HG02759 (cell line): ENCODE measurements around the gene THADA.

ENCODE experiments used
- ATAC-seq: cut with Tn5 transposase; IDR thresholded peaks from one replicate; pipeline ENCODE4 v1.9.1; 2021; ENCODE audit warnings: mild to moderate bottlenecking, moderate library complexity; ENCODE audit not compliant: unreplicated experiment

The THADA gene

DNA sequence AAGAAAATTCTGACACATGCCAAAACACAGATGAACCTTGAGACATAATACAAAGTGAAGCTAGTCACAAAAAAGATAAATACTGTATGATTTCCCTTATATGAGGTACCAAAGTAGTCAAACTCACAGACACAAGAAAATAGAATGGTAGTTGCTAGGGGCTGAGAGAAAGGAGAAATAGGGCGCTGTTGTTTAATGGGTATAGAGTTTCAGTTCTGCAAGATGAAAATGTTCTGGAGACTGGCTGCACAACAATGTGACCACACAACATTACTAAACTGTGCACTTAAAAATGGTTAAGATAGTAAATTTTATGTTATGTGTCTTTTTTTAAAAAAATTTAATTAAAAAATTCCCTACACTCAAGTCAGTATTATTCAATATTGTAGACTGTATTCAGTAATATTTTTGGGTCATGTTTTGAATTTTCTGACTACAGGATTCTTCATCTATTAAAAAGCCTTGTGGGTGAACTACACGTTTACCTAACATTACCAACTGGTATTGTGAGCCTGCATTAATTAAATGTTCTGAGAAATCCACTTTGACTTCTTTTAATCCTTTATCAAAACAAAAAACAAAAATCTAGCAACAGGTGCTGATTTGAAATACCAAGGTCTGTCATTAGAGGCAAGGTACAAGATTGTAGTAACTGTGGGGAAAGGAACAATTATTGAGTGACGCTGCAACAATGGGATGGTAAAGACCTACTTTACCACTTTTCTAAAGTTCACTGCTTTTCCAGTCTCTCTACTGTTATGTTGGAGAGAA, 228.6 kb downstream of the THADA start:
- no peak for ATAC-seq

DNA sequence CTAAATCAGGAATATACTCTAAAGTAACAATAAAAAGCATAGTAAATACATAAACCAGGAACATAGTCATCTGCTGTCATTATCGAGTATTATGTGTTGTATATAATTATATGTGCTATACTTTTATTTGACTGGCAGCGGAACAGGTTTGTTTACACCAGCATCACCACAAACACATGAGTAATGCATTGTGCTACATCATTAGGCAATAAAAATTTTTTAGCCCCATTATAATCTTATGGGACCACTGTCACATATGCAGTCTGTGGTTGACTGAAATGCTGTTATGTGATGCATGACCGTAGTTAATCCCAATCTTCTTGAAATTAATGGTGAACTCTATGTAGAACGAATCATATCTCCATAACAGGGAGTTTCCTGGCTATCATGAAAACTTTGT, 232.7 kb downstream of the THADA start:
- no peak for ATAC-seq

DNA sequence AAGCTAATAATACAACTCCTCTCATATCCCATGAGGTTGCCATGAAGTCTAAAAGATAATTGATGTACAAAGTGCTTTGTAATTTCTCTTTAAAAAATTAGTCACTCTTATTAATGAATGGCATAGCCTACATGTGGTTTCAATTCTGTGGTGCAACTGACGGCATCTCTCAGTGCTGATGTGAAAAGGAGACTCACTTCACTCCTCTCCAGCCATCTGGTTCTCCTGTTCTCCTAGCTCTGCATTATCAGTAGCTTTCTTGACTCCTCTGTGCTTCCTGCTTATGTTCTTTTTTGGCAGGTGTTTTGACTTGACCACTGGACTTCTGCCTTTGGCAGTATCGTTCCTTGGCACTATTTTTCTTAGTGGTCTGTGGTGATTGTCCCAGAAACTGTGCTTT, 234.6 kb downstream of the THADA start:
- no peak for ATAC-seq

DNA sequence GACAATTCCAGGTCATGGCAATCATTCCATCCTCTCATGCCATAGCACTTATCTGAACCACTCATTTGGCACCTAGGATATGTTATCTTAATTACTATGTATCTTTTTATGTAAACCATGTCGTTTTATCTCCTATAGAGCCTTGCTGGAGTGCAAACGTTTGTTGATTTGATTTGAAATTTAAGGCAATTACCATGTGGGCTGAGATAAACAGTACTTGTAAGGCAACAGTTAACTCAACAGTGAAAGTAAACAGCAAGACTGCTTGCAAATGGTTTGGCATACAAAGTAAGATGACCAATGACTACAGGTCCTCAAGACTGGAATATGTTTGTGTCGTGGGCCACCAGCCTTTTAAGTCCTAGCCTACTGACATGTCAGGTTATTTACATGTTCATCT, 235.7 kb downstream of the THADA start:
- ATAC-seq, result no peak

DNA sequence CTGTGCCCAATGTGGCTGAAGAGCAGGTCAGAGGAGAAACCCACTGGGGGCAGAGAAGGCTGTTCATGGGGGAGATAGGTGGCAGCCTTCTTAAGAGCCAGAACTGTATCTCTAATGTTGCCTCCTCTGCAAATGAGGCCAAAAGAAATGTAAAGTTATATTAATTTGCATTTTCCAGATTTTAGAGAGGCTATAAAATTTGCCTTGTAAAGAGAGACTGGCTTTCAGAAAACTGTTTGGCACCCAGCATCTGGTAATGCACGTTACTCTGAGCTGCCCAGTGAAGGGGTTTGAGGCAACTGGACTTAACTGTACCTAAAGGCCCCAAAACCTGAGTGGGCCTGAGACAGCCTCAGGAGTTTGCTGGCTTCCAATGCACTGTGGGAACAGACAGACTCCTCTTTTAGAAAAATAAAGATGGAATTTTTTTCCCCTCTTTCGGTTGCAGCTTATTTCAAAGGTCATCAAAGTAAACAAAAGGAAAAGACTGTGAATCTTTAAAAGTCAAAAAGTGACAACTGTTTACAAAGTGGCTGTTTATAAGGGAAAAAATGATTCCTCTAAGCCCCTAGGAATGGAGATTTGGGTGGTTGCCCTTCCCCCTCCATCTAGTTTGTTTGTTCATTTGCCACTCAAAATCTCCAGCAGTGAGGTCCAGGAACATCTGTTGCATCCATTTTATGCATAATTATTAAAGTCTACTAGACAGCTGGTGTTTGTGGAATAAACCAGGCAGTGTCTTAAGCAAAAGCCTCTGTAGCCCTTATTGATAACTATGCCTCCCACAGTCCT, 237.2 kb downstream of the THADA start:
- no peak for ATAC-seq

DNA sequence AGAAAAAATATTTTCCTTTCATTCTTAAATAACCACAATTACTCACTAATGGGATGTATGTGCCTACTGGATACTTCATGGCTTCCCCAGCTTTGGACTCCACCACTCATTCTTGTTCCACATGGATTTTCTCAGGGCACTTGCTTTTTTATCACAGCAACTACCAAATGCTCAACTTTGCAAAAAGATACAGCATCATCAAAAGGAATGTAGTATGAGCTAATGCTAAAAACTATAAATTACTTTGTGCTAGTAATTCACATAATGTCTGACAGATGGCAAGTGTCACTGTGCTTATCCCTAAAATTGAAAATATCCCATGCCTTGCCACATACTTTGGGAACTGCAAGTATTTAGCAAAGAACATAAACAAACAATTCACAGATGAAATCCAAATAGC, 239.1 kb downstream of the THADA start:
- no peak for ATAC-seq

DNA sequence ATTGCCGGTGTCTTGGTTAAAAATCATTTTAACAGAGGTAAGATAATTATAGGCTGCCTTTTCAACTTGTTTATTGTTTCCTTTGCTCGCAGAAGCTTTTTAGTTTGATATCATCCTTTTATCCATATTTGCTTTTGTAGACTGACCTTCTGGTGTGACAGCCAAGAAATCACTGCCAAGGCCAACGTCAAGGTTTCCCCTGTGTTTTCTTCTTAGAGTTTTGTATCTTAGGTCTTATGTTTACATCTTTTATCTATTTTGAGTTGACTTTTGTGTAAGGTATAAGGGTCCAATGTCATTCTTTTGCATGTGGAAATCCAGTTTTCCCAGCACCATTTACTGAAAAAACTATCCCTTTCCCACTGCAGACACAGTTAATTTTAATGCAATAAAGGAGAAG, 240.4 kb downstream of the THADA start:
- ATAC-seq, result no peak

DNA sequence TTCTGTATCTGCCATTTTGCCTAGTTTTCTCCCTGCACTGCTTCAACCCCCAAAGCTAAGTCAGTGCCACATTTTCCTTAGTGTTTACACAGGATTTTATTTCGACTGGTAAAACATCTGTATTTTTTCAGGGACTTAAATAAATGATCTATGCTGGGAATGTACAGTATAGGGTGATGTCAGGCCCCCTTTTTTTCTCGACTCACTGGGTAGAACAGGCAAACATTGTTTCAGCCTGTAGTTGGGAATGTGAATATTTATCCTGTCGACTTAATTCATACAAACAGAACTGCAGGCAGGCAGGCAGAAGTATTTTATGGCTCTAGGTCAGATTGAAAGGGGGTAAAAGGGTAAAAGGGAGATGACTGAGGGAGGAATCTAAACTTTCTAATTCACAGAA, 245.9 kb downstream of the THADA start:
- ATAC-seq, result no peak

DNA sequence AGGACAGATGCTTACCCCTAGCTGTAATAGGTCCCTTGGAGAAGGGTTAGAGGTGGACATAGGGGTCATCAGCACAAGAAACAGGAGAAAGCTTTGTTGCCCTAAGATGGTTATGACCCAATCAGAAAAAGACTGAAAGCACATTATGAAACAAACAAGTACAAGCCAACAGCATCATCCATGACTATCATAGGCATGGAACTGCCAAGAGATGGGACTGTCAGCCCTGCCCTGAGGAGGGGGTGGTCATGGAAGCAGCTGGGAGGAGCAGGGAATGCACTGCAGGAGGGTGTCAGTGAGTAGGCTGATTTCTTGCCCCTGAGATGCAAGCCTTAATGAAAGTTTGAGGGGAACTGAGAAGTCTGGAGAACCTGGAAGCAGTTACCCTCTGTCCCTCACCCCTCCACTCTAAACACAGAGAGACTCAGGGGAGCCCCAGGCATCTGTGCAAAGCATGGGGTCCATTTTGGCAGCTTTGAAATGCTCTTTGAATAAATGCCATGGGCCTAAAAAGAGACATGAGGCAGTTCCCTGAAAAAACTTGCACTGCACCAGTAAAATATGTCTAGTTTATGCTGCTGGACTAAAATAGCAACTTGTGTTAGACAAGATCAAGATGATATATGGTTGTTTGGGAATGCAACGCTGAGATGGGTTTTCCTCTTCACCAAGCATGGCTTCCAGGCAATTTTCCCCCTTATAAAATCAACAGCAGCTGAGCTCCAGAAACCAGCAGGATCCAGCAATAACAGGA, 246.8 kb downstream of the THADA start:
- no peak for ATAC-seq

DNA sequence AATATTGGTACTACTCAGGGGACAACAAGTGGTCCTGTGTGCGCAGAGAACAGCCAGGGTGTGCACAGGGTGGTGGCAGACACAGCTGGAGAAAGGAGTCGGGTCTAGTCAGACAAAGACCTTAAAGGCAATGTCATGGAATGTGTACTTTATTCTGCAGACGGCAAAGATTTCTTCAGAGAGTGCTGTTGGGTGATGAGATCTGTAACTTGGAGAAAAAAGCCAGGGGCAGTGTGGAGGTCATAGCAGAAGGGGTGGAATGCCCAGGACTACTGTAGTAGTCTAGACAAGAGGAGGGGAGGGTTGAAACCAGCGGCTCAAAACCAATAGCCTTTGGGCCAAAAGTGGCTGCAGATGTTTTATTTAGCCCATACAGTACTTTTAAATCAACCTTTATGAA, 248.1 kb downstream of the THADA start:
- ATAC-seq, result no peak

DNA sequence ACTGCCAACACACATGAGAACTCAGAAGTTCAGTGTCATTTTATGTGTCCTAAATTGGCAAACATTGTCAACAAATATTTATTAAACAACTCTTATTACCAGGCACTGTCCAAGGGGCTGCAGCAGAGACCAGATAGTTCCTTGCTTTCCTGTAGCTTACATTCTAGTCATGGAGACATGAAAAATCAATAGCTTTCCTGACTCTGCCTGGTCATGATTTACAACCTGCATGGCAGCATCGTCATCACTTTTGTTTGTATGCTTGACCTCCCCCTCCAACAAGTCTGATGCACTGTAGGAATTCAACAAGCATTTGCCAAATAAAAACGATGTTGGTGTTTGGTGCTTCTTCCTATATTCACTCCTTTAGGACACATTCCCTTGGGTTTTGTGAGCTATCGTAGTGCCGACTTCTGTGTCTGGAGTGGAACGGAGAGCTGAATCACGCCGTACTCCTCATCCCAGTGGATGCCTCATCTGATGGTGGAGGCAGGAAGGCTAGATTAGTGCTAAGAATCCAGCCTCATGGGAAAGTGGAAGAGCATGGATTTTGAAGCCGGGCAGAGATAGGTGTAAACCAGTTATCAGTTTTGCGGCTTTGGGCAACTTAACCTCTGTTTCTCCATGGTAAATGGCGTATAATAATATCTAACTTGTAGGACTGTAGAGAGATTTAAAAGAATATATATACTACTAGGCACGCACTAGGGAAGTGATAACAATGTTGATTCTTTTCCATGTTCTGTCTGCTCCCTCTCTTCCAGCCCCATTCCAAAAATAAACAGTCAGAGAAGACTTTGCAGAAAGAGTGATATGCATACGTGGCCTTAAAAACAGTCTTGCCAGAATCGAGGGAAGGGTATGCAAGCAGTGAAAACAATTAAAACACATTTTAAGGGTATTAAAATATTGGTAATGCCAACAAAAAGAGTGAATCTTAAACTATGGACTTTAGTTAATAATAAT, 249.0 kb downstream of the THADA start:
- no peak for ATAC-seq

DNA sequence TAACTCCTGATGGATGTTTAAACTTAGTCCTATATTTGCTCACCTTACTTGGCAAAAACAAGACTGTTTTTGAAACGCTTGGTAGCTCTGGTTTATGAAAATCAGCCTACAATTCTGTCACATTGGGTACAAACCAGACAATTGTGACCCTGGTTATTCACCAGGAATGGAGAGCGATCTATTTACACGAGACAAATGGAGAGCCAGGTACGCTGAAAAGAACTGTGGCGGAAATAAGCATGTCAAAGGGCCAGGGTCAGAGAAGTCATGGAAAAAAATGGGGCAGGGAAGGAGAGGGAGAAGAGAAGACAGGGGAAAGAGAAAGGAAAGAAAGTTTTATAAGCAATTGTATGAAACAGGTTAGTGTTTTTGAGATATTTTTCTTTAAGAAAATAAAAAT, 250.0 kb downstream of the THADA start:
- ATAC-seq, result no peak

DNA sequence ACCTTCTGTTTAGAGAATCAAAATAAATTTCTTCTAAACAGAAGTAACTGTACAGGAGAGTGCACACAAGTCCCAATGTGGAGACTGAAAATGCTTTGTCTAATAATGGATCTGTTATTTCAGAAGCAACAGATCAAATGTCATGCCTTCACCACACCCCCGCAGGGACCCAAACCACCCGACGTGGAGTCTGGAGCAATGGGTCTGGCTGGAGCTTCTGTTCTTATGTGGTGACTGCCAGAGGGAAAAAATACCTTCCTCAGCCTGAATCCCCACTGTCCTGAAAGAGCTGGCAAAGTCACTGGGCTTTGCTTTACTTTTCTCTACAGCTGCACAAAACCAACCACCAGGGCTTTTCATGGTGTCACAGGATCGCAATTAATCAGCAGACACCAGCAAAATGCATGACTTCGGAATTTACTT, 250.4 kb downstream of the THADA start:
- no peak for ATAC-seq

DNA sequence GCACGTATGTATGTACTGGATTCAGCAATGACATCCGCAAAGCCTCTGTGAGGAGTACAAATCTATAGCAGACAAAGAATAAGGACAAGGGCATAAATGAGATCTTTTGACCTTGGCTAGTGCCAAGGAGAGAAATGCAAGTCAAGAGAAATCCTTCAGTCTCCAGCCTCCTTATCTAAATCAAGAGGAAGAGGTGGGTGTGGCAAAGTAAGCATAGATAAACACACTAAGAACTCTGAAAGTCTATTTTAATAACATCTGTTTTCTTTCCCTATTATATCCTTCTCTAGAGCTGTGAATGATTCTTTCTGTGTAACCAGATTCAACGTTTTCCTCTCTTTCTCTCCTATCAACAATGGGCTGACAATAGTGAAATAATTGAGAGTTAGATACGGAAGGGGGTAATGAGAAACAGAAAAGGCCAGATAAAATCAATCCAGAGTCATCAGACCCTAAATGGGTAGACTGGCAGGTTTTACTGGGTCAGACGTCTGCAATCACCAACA, 250.9 kb downstream of the THADA start:
- no peak for ATAC-seq

DNA sequence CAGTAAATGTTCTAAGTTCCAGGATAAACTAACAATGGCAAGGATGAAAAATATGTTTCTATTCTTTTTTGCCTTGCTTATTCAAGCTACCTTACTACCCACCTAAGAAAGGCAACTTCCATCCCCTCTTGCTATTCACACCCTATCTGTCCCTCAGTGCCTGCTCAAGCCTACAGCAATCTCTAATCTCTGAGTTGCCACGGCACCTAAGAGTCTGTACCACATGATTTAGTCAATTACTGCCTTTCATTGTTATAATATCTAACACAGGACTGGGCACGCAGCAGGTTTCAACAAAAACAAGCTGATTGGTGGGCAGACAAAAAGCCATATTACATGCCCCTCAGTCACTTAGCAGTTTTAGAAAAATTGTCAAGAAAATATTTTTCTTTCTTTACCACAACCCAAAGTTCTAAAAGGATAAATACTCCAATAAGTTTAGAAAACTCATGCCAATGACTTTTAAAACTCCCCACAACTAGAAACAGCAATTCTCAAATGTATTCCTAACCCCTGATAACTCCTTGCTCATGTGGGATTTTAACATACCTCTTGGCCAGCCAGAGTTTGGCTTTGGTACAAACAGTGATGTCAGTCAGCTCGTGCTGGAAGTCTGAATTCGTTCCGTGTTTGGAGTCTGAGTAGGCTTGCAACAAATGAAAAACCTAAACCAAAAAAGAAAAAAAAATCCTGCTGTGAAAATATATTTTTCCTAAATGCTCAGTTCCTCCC, 252.1 kb downstream of the THADA start:
- ATAC-seq, result no peak

DNA sequence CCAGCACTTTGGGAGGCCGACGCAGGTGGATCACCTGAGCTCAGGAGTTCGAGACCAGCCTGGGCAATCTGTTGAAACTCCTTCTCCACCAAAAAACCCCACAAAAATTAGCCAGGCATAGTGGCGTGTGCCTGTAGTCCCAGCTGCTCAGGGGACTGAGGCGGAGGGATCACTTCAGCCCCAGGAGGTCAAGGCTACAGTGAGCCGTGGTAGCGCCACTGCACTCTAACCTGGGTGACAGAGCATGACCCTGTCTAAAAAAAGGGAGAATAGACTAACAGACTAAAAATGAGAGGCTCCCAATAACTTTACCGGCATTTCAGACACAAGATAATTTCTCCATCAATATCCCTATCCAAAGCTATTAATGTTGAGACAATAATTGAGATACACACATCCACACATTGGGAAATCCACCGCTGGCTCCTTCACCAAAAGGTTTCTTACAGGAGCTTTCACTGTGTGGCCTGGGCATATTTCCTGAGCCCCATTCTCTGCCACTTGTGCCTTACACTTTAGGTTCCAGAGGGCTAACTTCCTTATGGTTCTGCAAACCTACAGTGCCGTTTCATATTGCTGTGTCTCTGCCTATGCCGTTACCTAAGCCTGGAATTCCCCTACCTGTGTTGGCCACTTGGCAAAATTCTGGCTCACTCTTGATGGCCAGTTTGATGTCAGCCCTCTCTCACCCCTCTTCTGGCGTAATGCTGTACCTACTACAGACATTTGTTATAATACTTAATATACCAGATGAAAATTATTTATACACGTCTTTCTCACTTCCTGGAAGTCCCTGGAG, 253.7 kb downstream of the THADA start:
- ATAC-seq, result no peak

DNA sequence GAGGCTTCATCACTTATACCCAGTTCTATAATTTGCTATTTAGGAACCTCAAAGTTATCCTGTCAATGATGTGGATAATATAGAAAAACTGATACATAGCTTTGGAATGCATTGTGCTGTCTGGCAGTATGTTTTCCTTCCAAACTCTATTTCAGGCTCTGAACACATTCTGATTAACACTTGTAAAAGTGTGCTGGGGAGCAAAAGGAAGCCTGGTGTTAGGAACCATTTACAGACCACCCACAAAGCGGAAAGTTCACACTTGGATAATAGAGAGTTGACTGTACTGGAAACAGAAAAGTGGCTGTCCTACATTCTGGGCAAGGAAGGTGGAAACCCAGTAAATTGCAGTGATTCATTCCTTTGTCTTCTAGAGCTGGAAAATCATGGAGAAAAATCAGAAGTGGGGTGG, 254.9 kb downstream of the THADA start:
- ATAC-seq, result no peak

DNA sequence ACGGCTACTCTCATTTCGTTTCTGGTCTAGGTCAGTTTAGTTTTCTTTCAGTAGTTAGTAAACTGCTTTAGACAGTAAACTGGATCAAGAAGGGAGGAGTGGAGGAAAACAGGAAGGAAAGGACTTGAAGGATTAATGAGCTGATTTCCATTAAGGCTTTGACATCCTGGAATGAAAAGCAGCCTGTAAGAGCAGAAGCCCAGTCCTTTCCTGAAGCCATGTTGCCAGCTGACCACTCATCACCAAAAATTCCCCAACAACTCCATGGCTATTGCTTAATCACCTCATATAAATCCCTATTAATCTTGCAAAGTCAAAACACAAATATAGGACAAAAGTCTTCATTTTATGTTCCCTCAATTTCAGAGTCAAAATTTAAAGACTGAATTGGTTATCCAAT, 255.8 kb downstream of the THADA start:
- ATAC-seq, result no peak

DNA sequence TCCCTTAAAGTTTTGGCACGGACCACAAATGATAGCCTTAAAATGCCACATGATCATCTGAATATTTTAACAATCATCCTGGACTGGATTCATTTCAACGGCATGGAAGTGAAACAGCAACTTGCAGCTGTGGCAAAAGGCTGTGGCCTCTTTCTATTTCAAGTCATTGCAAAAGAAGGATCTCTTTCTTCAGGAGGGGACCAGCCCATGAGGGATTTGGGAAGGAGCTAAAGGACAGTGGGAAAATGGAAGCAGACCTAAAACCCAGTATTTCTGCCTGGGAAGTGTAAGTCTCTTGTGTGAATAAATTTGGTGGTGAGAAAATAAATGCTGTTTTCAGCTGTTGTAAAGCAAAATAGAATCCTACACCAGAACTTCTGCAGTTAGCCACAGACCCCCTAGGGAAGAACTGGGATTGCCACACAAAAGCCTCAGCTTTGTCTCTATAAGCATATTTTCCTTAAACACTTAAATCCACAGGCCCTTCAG, 262.1 kb downstream of the THADA start:
- no peak for ATAC-seq
